Measurements from ENCODE around the gene TBXAS1.

The TBXAS1 gene

DNA sequence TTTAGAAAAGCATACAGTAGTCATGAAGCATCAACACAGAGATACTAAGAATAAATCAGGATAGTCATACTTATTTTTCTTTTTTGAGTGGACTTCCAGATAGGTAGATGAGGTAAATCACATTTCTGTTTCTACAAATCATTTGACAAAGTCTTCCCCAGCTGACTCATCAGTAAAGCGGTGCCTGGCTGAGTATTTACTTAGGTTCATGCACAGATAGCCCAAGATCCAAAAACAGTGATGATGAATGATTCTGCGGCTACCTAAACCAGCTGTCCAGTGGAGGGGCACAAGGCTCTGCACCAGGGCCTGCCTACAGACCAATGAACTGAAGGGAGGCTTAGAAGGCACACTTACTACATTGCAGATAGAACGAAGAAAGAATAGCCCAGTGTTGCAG lies 120.6 kb downstream of the TBXAS1 start:
- no peaks in the 10 kb centered on the region for H4K20me1 ChIP-seq (ENCODE audit: insufficient read depth, low read length, poor library complexity, severe bottlenecking)

DNA sequence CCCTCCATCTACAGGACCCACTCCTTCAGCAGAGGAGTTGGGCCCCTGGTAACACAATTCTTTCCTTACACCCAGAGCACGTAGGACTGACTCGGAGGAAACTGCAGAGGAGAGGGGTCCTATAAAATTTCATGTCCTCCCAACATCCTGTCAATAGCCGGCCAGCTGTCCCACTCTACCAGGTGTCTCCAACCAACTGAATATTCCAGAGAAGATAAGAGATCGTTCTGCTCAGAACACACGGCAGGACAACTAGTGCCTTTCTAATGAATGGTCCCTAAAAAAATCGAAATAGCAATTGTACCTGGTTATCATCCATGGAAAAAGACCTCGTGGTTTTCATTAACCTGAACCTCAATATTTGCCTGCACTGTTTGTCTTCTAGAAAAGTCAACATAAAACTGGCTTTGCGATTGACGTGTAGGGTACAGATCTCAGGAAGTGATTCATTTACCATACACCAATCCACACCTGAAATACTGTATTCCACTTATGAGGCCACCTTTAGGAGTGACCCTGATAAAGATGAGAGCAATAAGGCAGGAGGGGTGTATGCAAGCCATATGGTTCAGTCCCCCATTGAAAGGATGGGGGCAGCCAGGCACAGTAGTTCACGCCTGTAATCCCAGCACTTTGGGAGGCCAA lies 121.9 kb downstream of the TBXAS1 start:
- H3K36me3 ChIP-seq (ENCODE audit: insufficient read depth, low read length) = no peaks in the 10 kb centered on the region
- no peak for TF ChIP-seq EZH2phosphoT487 (IDR thresholded peaks at IDR 0.05; ENCODE audit: borderline replicate concordance)
- TF ChIP-seq, protein P1, sequence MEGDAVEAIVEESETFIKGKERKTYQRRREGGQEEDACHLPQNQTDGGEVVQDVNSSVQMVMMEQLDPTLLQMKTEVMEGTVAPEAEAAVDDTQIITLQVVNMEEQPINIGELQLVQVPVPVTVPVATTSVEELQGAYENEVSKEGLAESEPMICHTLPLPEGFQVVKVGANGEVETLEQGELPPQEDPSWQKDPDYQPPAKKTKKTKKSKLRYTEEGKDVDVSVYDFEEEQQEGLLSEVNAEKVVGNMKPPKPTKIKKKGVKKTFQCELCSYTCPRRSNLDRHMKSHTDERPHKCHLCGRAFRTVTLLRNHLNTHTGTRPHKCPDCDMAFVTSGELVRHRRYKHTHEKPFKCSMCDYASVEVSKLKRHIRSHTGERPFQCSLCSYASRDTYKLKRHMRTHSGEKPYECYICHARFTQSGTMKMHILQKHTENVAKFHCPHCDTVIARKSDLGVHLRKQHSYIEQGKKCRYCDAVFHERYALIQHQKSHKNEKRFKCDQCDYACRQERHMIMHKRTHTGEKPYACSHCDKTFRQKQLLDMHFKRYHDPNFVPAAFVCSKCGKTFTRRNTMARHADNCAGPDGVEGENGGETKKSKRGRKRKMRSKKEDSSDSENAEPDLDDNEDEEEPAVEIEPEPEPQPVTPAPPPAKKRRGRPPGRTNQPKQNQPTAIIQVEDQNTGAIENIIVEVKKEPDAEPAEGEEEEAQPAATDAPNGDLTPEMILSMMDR (conservative IDR thresholded peaks at IDR 0.05; ENCODE audit: low read length) = no peak

More for the DNA sequence above, 120.6 kb downstream of the TBXAS1 start:
- Histone ChIP-seq H3F3A (ENCODE audit: low read depth) (no peaks in the 10 kb centered on the region), H3K36me3 (ENCODE audit: insufficient read depth, low read length) (no peaks in the 10 kb centered on the region), H3K9ac (ENCODE audit: low read depth, low read length, poor library complexity, severe bottlenecking) (no peak overlapping the region), H3K79me2 (ENCODE audit: insufficient read depth, low read length) (no peaks in the 10 kb centered on the region), H3K4me3 (ENCODE audit: low read length, poor library complexity, severe bottlenecking) (no peak overlapping the region), H3K9me2 (replicated peaks; ENCODE audit: low read depth, low read length) (no peaks in the 10 kb centered on the region), H3K4me2 (ENCODE audit: low read depth, low read length, poor library complexity, severe bottlenecking) (no peak overlapping the region), H3K27me3 (ENCODE audit: insufficient read depth, low read length, poor library complexity, severe bottlenecking) (no peaks in the 10 kb centered on the region), H2AFZ (ENCODE audit: low read length) (no peak overlapping the region), H3K9me3 (ENCODE audit: insufficient read depth, low read depth, low read length) (no peaks in the 10 kb centered on the region), H3K4me1 (ENCODE audit: insufficient read depth, low read length, poor library complexity, severe bottlenecking) (no peaks in the 10 kb centered on the region)
- no peak for TF ChIP-seq EZH2phosphoT487 (IDR thresholded peaks at IDR 0.05; ENCODE audit: borderline replicate concordance)
- TF ChIP-seq, protein P1 (conservative IDR thresholded peaks at IDR 0.05; ENCODE audit: low read length) = no peak

DNA sequence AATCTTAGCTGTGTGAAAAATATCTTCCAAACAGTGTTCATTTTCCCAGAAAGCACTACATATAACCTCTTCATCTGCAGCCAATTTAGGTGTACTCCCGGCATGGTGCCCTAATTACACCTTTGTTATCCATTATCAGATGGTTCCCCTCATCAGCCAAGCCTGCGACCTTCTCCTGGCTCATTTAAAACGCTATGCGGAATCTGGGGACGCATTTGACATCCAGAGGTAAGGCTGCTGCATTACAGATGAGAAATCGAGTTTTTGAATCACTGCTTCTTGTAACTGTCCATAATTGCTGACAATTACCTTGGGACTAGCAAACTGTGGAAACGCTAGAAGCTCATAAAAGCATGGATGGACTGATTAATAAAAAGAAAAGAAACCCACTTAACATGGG lies 124.2 kb downstream of the TBXAS1 start:
- Histone ChIP-seq H3K9me2 (replicated peaks; ENCODE audit: low read depth, low read length) (no peaks in the 10 kb centered on the region), H3K79me2 (ENCODE audit: insufficient read depth, low read length) (no peaks in the 10 kb centered on the region), H3F3A (ENCODE audit: low read depth) (no peaks in the 10 kb centered on the region), H4K20me1 (ENCODE audit: insufficient read depth, low read length, poor library complexity, severe bottlenecking) (no peaks in the 10 kb centered on the region), H3K27me3 (ENCODE audit: insufficient read depth, low read length, poor library complexity, severe bottlenecking) (no peaks in the 10 kb centered on the region), H3K9ac (ENCODE audit: low read depth, low read length, poor library complexity, severe bottlenecking) (no peak overlapping the region), H3K9me3 (ENCODE audit: insufficient read depth, low read depth, low read length) (no peaks in the 10 kb centered on the region), H3K36me3 (ENCODE audit: insufficient read depth, low read length) (no peaks in the 10 kb centered on the region), H3K4me2 (ENCODE audit: low read depth, low read length, poor library complexity, severe bottlenecking) (no peak overlapping the region), H3K4me3 (ENCODE audit: low read length, poor library complexity, severe bottlenecking) (no peak overlapping the region), H3K4me1 (ENCODE audit: insufficient read depth, low read length, poor library complexity, severe bottlenecking) (no peaks in the 10 kb centered on the region), H2AFZ (ENCODE audit: low read length) (no peak overlapping the region)
- no peak for TF ChIP-seq EZH2phosphoT487 (IDR thresholded peaks at IDR 0.05; ENCODE audit: borderline replicate concordance)
- TF ChIP-seq, protein P1 (conservative IDR thresholded peaks at IDR 0.05; ENCODE audit: low read length) = no peak

More for the DNA sequence above, 121.9 kb downstream of the TBXAS1 start:
- Histone ChIP-seq H3K9me2 (replicated peaks; ENCODE audit: low read depth, low read length) (no peaks in the 10 kb centered on the region), H3K4me2 (ENCODE audit: low read depth, low read length, poor library complexity, severe bottlenecking) (no peak overlapping the region), H3K4me1 (ENCODE audit: insufficient read depth, low read length, poor library complexity, severe bottlenecking) (no peaks in the 10 kb centered on the region), H3K79me2 (ENCODE audit: insufficient read depth, low read length) (no peaks in the 10 kb centered on the region), H2AFZ (ENCODE audit: low read length) (no peak overlapping the region), H3K9ac (ENCODE audit: low read depth, low read length, poor library complexity, severe bottlenecking) (no peak overlapping the region), H3K27me3 (ENCODE audit: insufficient read depth, low read length, poor library complexity, severe bottlenecking) (no peaks in the 10 kb centered on the region), H3K9me3 (ENCODE audit: insufficient read depth, low read depth, low read length) (no peaks in the 10 kb centered on the region), H3K4me3 (ENCODE audit: low read length, poor library complexity, severe bottlenecking) (no peak overlapping the region), H4K20me1 (ENCODE audit: insufficient read depth, low read length, poor library complexity, severe bottlenecking) (no peaks in the 10 kb centered on the region), H3F3A (ENCODE audit: low read depth) (no peaks in the 10 kb centered on the region)

All from Loucy (cell line).